Duodenal mucosa (tissue), 2 donors: Measurements from ENCODE around the gene MMP20.

Experiments used
- H3K27ac ChIP-seq: one replicate; pipeline ENCODE4 v1.7.0; 2013; ENCODE audit warnings: low read depth, low read length
- H3K27me3 ChIP-seq, 2 donors: one replicate each; pipeline ENCODE4 v1.7.0; 2013; ENCODE audit warnings: low read length in 2 of 2, control low read depth in 1 of 2; ENCODE audit not compliant: insufficient read depth in 2 of 2, control insufficient read depth in 1 of 2
- H3K36me3 ChIP-seq, 2 donors: one replicate each; pipeline ENCODE4 v1.7.0; 2013; ENCODE audit warnings: low read length in 2 of 2, control low read depth in 1 of 2; ENCODE audit not compliant: insufficient read depth in 2 of 2, control insufficient read depth in 1 of 2
- H3K4me1 ChIP-seq, 2 donors: one replicate each; pipeline ENCODE4 v1.7.0; 2013; ENCODE audit warnings: low read length in 2 of 2, control low read depth in 1 of 2; ENCODE audit not compliant: insufficient read depth in 2 of 2, control insufficient read depth in 1 of 2
- H3K4me3 ChIP-seq, 2 donors: one replicate each; pipeline ENCODE4 v1.7.0; 2013; ENCODE audit warnings: low read length in 2 of 2, low read depth in 1 of 2
- H3K9ac ChIP-seq, 2 donors: one replicate each; pipeline ENCODE4 v1.7.0; 2013; ENCODE audit warnings: low read length in 2 of 2, low read depth in 1 of 2
- H3K9me3 ChIP-seq, 2 donors: one replicate each; pipeline ENCODE4 v1.7.0; 2013; ENCODE audit warnings: low read length in 2 of 2, control low read depth in 1 of 2; ENCODE audit not compliant: control insufficient read depth in 1 of 2

MMP20 gene

GRCh38 chr11:102566112-102566511 lies 59.0 kb downstream of the MMP20 start:
- Histone ChIP-seq H3K9me3 (peaks cover 4 to 6% of the 10 kb centered on the region in 2 donors), H3K4me3 (no peak overlapping the region), H3K36me3 (no peaks in the 10 kb centered on the region), H3K27ac (no peak overlapping the region), H3K9ac (no peak overlapping the region), H3K27me3 (no peaks in the 10 kb centered on the region), H3K4me1 (peaks cover 5 to 11% of the 10 kb centered on the region in 2 donors)

GRCh38 chr11:102564110-102564509 lies 61.0 kb downstream of the MMP20 start:
- H3K27me3 ChIP-seq = no peaks in the 10 kb centered on the region
- H3K36me3 ChIP-seq = no peaks in the 10 kb centered on the region
- no peak overlapping the region for H3K27ac ChIP-seq
- H3K4me1 ChIP-seq = peaks cover 6 to 11% of the 10 kb centered on the region in 2 donors
- peaks cover 4 to 6% of the 10 kb centered on the region in 2 donors for H3K9me3 ChIP-seq
- no peak overlapping the region for H3K4me3 ChIP-seq
- H3K9ac ChIP-seq = no peak overlapping the region

- no peaks in the 10 kb centered on the region for H3K27me3 ChIP-seq
- H3K36me3 ChIP-seq = no peaks in the 10 kb centered on the region
- H3K9me3 ChIP-seq = peaks cover 2 to 6% of the 10 kb centered on the region in 2 donors
- H3K4me1 ChIP-seq = peaks cover 6 to 11% of the 10 kb centered on the region in 2 donors
- H3K27ac ChIP-seq = no peak overlapping the region
- no peak overlapping the region for H3K9ac ChIP-seq
- no peak overlapping the region for H3K4me3 ChIP-seq
Observed at GRCh38 chr11:102561636-102562035, 63.5 kb downstream of the MMP20 start.

- Histone ChIP-seq H3K27ac (no peak overlapping the region), H3K4me1 (peaks cover 6 to 11% of the 10 kb centered on the region in 2 donors), H3K36me3 (no peaks in the 10 kb centered on the region), H3K4me3 (peak overlapping the region; percentile 5 to 12), H3K9ac (no peak overlapping the region), H3K9me3 (no peaks in the 10 kb centered on the region), H3K27me3 (no peaks in the 10 kb centered on the region)
Observed at GRCh38 chr11:102560555-102561011, 64.5 kb downstream of the MMP20 start.

- Histone ChIP-seq H3K4me3 (no peak overlapping the region), H3K9ac (no peak overlapping the region), H3K9me3 (no peaks in the 10 kb centered on the region), H3K27me3 (no peaks in the 10 kb centered on the region), H3K27ac (no peak overlapping the region), H3K36me3 (no peaks in the 10 kb centered on the region), H3K4me1 (peaks cover 6 to 7% of the 10 kb centered on the region in 2 donors)
Observed at GRCh38 chr11:102559839-102560238, 65.3 kb downstream of the MMP20 start.

GRCh38 chr11:102555091-102555490 lies 70.0 kb downstream of the MMP20 start:
- H3K27me3 ChIP-seq = no peaks in the 10 kb centered on the region
- no peak overlapping the region for H3K27ac ChIP-seq
- no peaks in the 10 kb centered on the region for H3K36me3 ChIP-seq
- H3K9me3 ChIP-seq = no peaks in the 10 kb centered on the region
- no peak overlapping the region for H3K9ac ChIP-seq
- no peak overlapping the region for H3K4me3 ChIP-seq
- no peaks in the 10 kb centered on the region for H3K4me1 ChIP-seq

- Histone ChIP-seq H3K9me3 (no peaks in the 10 kb centered on the region), H3K9ac (no peak overlapping the region), H3K4me3 (no peak overlapping the region), H3K36me3 (no peaks in the 10 kb centered on the region), H3K27ac (no peak overlapping the region), H3K27me3 (no peaks in the 10 kb centered on the region), H3K4me1 (no peaks in the 10 kb centered on the region)
Observed at GRCh38 chr11:102553835-102554282, 71.3 kb downstream of the MMP20 start.

- no peak overlapping the region for H3K4me3 ChIP-seq
- H3K4me1 ChIP-seq = no peaks in the 10 kb centered on the region
- no peak overlapping the region for H3K27ac ChIP-seq
- no peaks in the 10 kb centered on the region for H3K36me3 ChIP-seq
- H3K9ac ChIP-seq = no peak overlapping the region
- H3K9me3 ChIP-seq = no peaks in the 10 kb centered on the region
- H3K27me3 ChIP-seq = no peaks in the 10 kb centered on the region
Observed at GRCh38 chr11:102552447-102553194, 72.5 kb downstream of the MMP20 start.

- H3K4me3 ChIP-seq = no peak overlapping the region
- H3K9me3 ChIP-seq = no peaks in the 10 kb centered on the region
- H3K27me3 ChIP-seq = no peaks in the 10 kb centered on the region
- H3K4me1 ChIP-seq = no peaks in the 10 kb centered on the region
- no peak overlapping the region for H3K27ac ChIP-seq
- no peak overlapping the region for H3K9ac ChIP-seq
- no peaks in the 10 kb centered on the region for H3K36me3 ChIP-seq
Observed at GRCh38 chr11:102552020-102552419, 73.1 kb downstream of the MMP20 start.

GRCh38 chr11:102551169-102551781 lies 73.9 kb downstream of the MMP20 start:
- H3K4me3 ChIP-seq = no peak overlapping the region
- H3K9me3 ChIP-seq = no peaks in the 10 kb centered on the region
- H3K4me1 ChIP-seq = no peaks in the 10 kb centered on the region
- H3K9ac ChIP-seq = no peak overlapping the region
- no peaks in the 10 kb centered on the region for H3K36me3 ChIP-seq
- H3K27me3 ChIP-seq = no peaks in the 10 kb centered on the region
- H3K27ac ChIP-seq = no peak overlapping the region
